ENCODE data around the gene AACS. TPM values are rescaled to one million over a fixed set of nuclear protein-coding genes. Genes with fewer than 3 reads are reported as not detected.
"Not testable (repeated sequence)": the region's sequence is repeated elsewhere in the genome, so short reads cannot be mapped to it uniquely, and the experiment has no call there.

AACS gene
- total and polyA plus RNA-seq, 3 donors from 2014 or later: 26.0 to 44.8 (median 31.7) TPM

DNA sequence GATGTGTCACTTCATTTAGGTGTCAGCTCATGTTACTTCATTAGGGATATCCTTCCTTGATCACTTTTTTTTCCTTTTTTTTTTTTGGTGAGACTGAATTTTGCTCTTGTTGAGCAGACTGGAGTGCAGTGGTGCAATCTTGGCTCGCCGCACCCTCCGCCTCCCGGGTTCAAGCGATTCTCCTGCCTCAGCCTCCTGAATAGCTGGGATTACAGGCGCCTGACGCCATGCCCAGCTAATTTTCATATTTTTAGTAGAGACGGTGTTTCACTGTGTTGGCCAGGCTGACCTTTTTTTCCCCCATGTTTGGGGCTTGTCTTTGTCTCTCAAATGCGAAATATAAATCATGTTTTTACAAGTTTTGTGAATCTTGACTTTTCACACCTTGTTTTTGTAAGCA is 9.6 kb upstream of the AACS start:
- no peak for DNase-seq
- Histone ChIP-seq H3K27ac (no peak overlapping the region), H3K27me3 (no peaks in the 10 kb centered on the region), H3K9me3 (no peaks in the 10 kb centered on the region), H3K4me3 (no peak overlapping the region), H3K36me3 (ENCODE audit: low read depth, missing control alignments) (no peaks in the 10 kb centered on the region), H3K4me1 (no peaks in the 10 kb centered on the region)
- intact Hi-C loops (cut with DNase I; ENCODE audit: low total_unique reads): no loop called here
- TF ChIP-seq, protein P1, sequence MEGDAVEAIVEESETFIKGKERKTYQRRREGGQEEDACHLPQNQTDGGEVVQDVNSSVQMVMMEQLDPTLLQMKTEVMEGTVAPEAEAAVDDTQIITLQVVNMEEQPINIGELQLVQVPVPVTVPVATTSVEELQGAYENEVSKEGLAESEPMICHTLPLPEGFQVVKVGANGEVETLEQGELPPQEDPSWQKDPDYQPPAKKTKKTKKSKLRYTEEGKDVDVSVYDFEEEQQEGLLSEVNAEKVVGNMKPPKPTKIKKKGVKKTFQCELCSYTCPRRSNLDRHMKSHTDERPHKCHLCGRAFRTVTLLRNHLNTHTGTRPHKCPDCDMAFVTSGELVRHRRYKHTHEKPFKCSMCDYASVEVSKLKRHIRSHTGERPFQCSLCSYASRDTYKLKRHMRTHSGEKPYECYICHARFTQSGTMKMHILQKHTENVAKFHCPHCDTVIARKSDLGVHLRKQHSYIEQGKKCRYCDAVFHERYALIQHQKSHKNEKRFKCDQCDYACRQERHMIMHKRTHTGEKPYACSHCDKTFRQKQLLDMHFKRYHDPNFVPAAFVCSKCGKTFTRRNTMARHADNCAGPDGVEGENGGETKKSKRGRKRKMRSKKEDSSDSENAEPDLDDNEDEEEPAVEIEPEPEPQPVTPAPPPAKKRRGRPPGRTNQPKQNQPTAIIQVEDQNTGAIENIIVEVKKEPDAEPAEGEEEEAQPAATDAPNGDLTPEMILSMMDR (IDR thresholded peaks at IDR 0.05): no peak
- TF ChIP-seq POLR2A (IDR thresholded peaks at IDR 0.05): no peak
- 90 to 97% methylated on average over 9 of the region's 9 CpGs for WGBS, 2 donors

DNA sequence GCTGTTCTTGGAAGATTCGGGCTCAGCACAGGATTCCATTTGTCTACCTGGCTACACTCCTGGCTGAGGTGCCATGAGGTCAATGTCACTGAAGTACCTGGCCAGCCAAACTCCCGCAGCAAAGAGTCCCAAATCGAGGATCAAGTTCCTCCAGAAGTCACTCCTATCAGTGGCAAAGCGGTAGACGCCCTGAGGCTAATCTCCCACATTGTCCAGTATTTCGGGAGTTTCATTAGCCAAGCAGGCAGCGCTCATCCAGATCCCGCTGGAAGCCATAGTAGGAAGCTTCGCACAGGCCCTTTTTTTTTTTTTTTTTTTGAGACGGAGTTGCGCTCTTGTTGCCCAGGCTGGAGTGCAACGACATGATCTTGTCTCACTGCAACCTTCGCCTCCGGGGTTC is 8.9 kb upstream of the AACS start:
- intact Hi-C loops (cut with DNase I; ENCODE audit: low total_unique reads): no loop called here
- TF ChIP-seq POLR2A (IDR thresholded peaks at IDR 0.05): no peak
- TF ChIP-seq, protein P1 (IDR thresholded peaks at IDR 0.05): no peak
- DNase-seq: no peak
- Histone ChIP-seq H3K27me3 (no peaks in the 10 kb centered on the region), H3K4me1 (no peaks in the 10 kb centered on the region), H3K4me3 (no peak overlapping the region), H3K36me3 (ENCODE audit: low read depth, missing control alignments) (no peaks in the 10 kb centered on the region), H3K27ac (no peak overlapping the region), H3K9me3 (no peaks in the 10 kb centered on the region)
- WGBS, 2 donors: 90 to 91% methylated on average over 14 of the region's 14 CpGs

DNA sequence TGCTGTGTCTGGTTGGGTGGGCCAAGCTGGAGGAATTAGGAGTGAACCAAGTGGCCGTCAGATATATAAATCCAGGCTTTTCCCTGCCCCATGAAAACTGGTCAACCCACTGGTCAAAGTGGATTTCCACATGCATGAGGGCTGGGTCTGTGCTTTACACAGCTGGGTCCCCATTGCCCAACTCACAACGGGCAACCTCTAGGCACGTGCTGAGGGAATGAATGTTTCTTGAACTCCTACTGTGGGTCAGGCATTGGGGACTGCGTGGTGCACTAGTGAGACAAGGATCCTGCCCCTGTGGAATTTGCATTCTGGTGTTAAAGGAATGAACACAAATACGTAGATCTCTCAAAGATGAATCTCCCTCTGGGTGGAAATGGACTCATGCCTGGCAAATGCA is 7.5 kb upstream of the AACS start:
- TF ChIP-seq, protein P1 (IDR thresholded peaks at IDR 0.05): no peak
- no peak for TF ChIP-seq POLR2A (IDR thresholded peaks at IDR 0.05)
- no peaks in the 10 kb centered on the region for H3K9me3 ChIP-seq
- no peaks in the 10 kb centered on the region for H3K36me3 ChIP-seq (ENCODE audit: low read depth, missing control alignments)
- WGBS, 2 donors: 91% methylated on average over 5 of the region's 5 CpGs
- H3K27ac ChIP-seq: no peak overlapping the region
- H3K27me3 ChIP-seq: no peaks in the 10 kb centered on the region
- no peaks in the 10 kb centered on the region for H3K4me1 ChIP-seq
- H3K4me3 ChIP-seq: no peak overlapping the region
- no peak for DNase-seq
- intact Hi-C loops (cut with DNase I; ENCODE audit: low total_unique reads): no loop called here

DNA sequence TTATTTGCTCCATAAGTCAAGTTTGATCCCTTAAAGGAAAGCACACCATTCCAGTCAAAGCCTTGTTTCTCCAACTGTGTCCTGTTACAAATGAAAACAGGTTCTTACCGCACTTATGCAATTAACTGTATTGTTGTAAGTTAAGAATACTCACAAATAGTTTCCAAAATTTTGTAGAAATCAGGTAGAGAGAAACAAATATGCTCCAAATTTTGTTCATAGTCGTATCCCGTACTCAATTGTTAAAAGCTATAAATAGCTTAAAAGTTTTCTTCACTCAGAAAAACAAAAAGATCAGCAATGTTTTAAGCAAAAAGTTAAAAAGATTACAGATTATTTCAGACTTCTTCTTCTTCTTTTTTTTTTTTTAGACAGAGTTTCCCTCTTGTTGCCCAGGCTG is 4.0 kb upstream of the AACS start:
- intact Hi-C loops (cut with DNase I; ENCODE audit: low total_unique reads): no loop called here
- 95 to 98% methylated on average over 3 of the region's 3 CpGs for WGBS, 2 donors
- H3K4me3 ChIP-seq: no peak overlapping the region
- H3K27ac ChIP-seq: no peak overlapping the region
- TF ChIP-seq, protein P1 (IDR thresholded peaks at IDR 0.05): no peak
- no peak for TF ChIP-seq POLR2A (IDR thresholded peaks at IDR 0.05)
- DNase-seq: no peak
- H3K36me3 ChIP-seq (ENCODE audit: low read depth, missing control alignments): no peaks in the 10 kb centered on the region
- H3K4me1 ChIP-seq: no peaks in the 10 kb centered on the region
- H3K9me3 ChIP-seq: no peaks in the 10 kb centered on the region
- H3K27me3 ChIP-seq: no peaks in the 10 kb centered on the region

DNA sequence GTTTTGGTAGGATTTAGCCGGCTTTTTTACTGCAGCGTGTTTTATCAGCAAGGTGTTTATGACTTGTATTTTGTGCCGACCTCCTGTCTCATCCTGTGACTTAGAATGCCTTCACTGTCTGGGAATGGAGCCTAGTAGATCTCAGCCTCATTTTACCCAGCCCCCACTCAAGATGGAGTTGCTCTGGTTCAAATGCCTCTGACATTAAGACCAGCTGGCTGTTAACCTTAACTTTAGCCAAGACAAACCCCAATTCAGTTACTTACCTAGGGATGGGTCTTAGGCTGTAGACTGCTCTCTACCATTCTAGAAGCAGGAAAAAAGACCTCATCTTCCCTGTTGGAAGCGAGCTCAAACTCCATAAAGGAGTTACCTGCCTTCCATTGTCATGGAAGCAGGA is 1.7 kb upstream of the AACS start:
- not testable (repeated sequence) for H3K4me3 ChIP-seq
- WGBS, 2 donors: 69 to 78% methylated on average over 4 of the region's 4 CpGs

More for the DNA sequence above, 1.7 kb upstream of the AACS start:
- H3K36me3 ChIP-seq (ENCODE audit: low read depth, missing control alignments); H3K27ac ChIP-seq; H3K27me3 ChIP-seq; H3K9me3 ChIP-seq; intact Hi-C loops (cut with DNase I; ENCODE audit: low total_unique reads); DNase-seq; H3K4me1 ChIP-seq: not testable (repeated sequence)
